K562 (cell line): ENCODE measurements around the gene TMC2. TPM values are rescaled to one million over a fixed set of nuclear protein-coding genes. Genes with fewer than 3 reads are reported as not detected.

Experiments
- ATAC-seq: fragments of 200-7000 bp; cut with Tn5 transposase; 3 replicates; pipeline ENCODE4 v1.9.1; 2020; ENCODE audit warnings: moderate library complexity
- BruUV-seq: library from RNA; stranded (reverse); fragments of 400-500 nt; replicated peaks from 2 replicates; lab custom pipeline; 2021; lab: Mats Ljungman, UMichigan
- CTCF ChIA-PET: fragments of 300-600 bp; formaldehyde crosslinking; extraction: SDS; loops from one replicate; lab custom pipeline; 2021; ENCODE audit warnings: low intra/inter-chr PET ratio; lab: Yijun Ruan, JAX
- POLR2A ChIA-PET: fragments of 300-600, 350-650 bp; sonication (Branson Sonifier 250); formaldehyde crosslinking; extraction: SDS; loops from one replicate; lab custom pipeline; 2021; ENCODE audit warnings: antibody characterized with exemption, inconsistent platforms; lab: Yijun Ruan, JAX
- DNase-seq, 4 experiments: peaks; one replicate each; pipeline versions ENCODE4 v3.0.0 to v3.0.0-alpha.2; 2011 to 2018; ENCODE audit warnings: low spot score in 3 of 4, mixed read lengths in 3 of 4; ENCODE audit errors: extremely low read depth in 1 of 4
- FAIRE-seq: peaks from 2 replicates; lab custom pipeline; 2011; peaks lifted over from hg19 to GRCh38; lab: Jason Lieb, UNC
- H2AFZ ChIP-seq: 2 replicates; pipeline ENCODE4 v1.6.0; 2011; ENCODE audit warnings: low read depth, low read length, control low read depth, inconsistent platforms
- H3K27ac ChIP-seq: fragments of 200-600 bp; 3 replicates; pipeline ENCODE4 v1.8.0; 2011; ENCODE audit warnings: low read depth, mild to moderate bottlenecking, control low read depth, inconsistent platforms, low read length, moderate library complexity, mixed read lengths; ENCODE audit errors: extremely low read depth
- H3K27me3 ChIP-seq, 2 experiments: fragments of 300-600 bp in 1 of 2; 2 replicates in 1 of 2; 3 replicates in 1 of 2; pipeline versions ENCODE4 v1.6.0 to v1.8.0; 2011; ENCODE audit warnings: inconsistent platforms in 2 of 2, low read length in 2 of 2, mild to moderate bottlenecking in 1 of 2, mixed read lengths in 1 of 2, moderate library complexity in 1 of 2; ENCODE audit not compliant: control insufficient read depth in 2 of 2, insufficient read depth in 2 of 2
- H3K36me3 ChIP-seq: fragments of 300-600 bp; 3 replicates; pipeline ENCODE4 v1.8.0; 2011; ENCODE audit warnings: mild to moderate bottlenecking, low read length, inconsistent platforms; ENCODE audit not compliant: control insufficient read depth, insufficient read depth
- H3K4me1 ChIP-seq, 2 experiments: fragments of 200-600 bp in 1 of 2; replicated peaks in 1 of 2; 2 replicates in 1 of 2; 3 replicates in 1 of 2; pipeline versions ENCODE4 v1.5.1 to v1.8.0; 2011; ENCODE audit warnings: inconsistent platforms in 2 of 2, low read length in 2 of 2, mild to moderate bottlenecking in 1 of 2, mixed read lengths in 1 of 2, moderate library complexity in 1 of 2; ENCODE audit not compliant: control insufficient read depth in 2 of 2, insufficient read depth in 2 of 2
- H3K4me2 ChIP-seq: 2 replicates; pipeline ENCODE4 v1.6.1; 2011; ENCODE audit warnings: low read length, control low read depth, inconsistent platforms, mixed read lengths; ENCODE audit not compliant: insufficient read depth
- H3K4me3 ChIP-seq: fragments of 200-600 bp; sonication (generic), shearing (Covaris generic); 2 replicates; pipeline ENCODE4 v1.5.1; 2016; ENCODE audit warnings: control low read depth, inconsistent platforms
- H3K79me2 ChIP-seq: fragments of 200-600 bp; 3 replicates; pipeline ENCODE4 v1.8.0; 2011; ENCODE audit warnings: low read length, inconsistent platforms; ENCODE audit not compliant: control insufficient read depth, insufficient read depth
- H3K9ac ChIP-seq, 2 experiments: 2 replicates each; pipeline versions ENCODE4 v1.6.0 to v1.6.1; 2011; ENCODE audit warnings: low read depth in 2 of 2, low read length in 2 of 2, control low read depth in 1 of 2, inconsistent platforms in 1 of 2, mild to moderate bottlenecking in 1 of 2, mixed read lengths in 1 of 2; ENCODE audit not compliant: insufficient read depth in 1 of 2
- H3K9me1 ChIP-seq: one replicate; pipeline ENCODE4 v1.6.0; 2011; ENCODE audit warnings: inconsistent platforms, mild to moderate bottlenecking, low read length, moderate library complexity; ENCODE audit not compliant: control insufficient read depth, insufficient read depth
- H3K9me3 ChIP-seq: replicated peaks from 2 replicates; pipeline ENCODE4 v1.5.1; 2011; ENCODE audit warnings: low read depth, low read length, inconsistent platforms; ENCODE audit not compliant: control insufficient read depth, insufficient read depth
- H4K20me1 ChIP-seq: replicated peaks from 2 replicates; pipeline ENCODE4 v1.6.1; 2011; ENCODE audit warnings: low read length, inconsistent platforms, mixed read lengths; ENCODE audit not compliant: control insufficient read depth, insufficient read depth
- BCL6 ChIP-seq: fragments of 250-450 bp; sonication (Bioruptor Pico); IDR thresholded peaks from 2 replicates; pipeline ENCODE4 v1.4.0; 2020
- MXI1 ChIP-seq: IDR thresholded peaks from 2 replicates; pipeline ENCODE4 v1.6.1; 2011; ENCODE audit warnings: low read depth, mild to moderate bottlenecking, improper control_type of control experiment, low read length
- PTTG1 ChIP-seq: fragments of 450-650 bp; IDR thresholded peaks from 2 replicates; pipeline ENCODE4 v1.6.1; 2016; ENCODE audit warnings: low read depth, mild to moderate bottlenecking, missing genetic modification characterization, missing compliant biosample characterization
- SIN3B ChIP-seq: fragments of 450-650 bp; IDR thresholded peaks from 2 replicates; pipeline ENCODE4 v1.6.1; 2017; ENCODE audit warnings: low read depth, mild to moderate bottlenecking, moderate library complexity
- SIX5 ChIP-seq, 2 experiments: IDR thresholded peaks; 2 replicates each; pipeline ENCODE4 v1.6.1; 2011; ENCODE audit warnings: low read length in 2 of 2, borderline replicate concordance in 1 of 2, low read depth in 1 of 2, mild to moderate bottlenecking in 1 of 2, moderate library complexity in 1 of 2; ENCODE audit not compliant: insufficient read depth in 1 of 2
- STAT5B ChIP-seq: fragments of 250-450 bp; sonication (Bioruptor Pico); IDR thresholded peaks from 2 replicates; pipeline ENCODE4 v1.8.0; 2021; ENCODE audit warnings: mild to moderate bottlenecking, inconsistent platforms
- ZNF124 ChIP-seq: sonication (generic); formaldehyde crosslinking; IDR thresholded peaks from 2 replicates; pipeline ENCODE4 v1.8.1; 2022; ENCODE audit warnings: missing genetic modification reagents
- ZNF311 ChIP-seq: fragments of 250-450 bp; sonication (Bioruptor Pico); IDR thresholded peaks from 2 replicates; pipeline ENCODE4 v1.4.0; 2020; ENCODE audit warnings: mild to moderate bottlenecking, moderate library complexity
- ZNF668 ChIP-seq: fragments of 250-450 bp; sonication (Bioruptor Pico); IDR thresholded peaks from 2 replicates; pipeline ENCODE4 v1.8.0; 2022; ENCODE audit warnings: mild to moderate bottlenecking, inconsistent platforms
- WGBS: fragments of 100-300 bp; shearing (Covaris generic); methylation state at CpG from one replicate; pipeline ENCODE4 v1.1.6; 2016; ENCODE audit warnings: low coverage, mixed read lengths; ENCODE audit not compliant: insufficient coverage; ENCODE audit errors: missing lambda C conversion rate; 5-methylcytosine and 5-hydroxymethylcytosine counted together
- in situ Hi-C: fragments of 300-500 bp; cut with MboI; formaldehyde crosslinking; loops from 4 replicates; pipeline ENCODE4 v1.15.0; 2018; ENCODE audit warnings: inconsistent platforms, mixed read lengths
- intact Hi-C: fragments of 100-400 bp; cut with micrococcal nuclease; formaldehyde crosslinking; loops from 2 replicates; pipeline ENCODE4 v1.14.2; 2022
- polyA plus RNA-seq, 8 experiments: library from polyadenylated mRNA; depleted of rRNA in 4 of 8; stranded (reverse) in 5 of 8; unstranded in 3 of 8; fragments of >200 nt; fragmentation: Nextera tagmentation in 2 of 8; fragmentation: Illumina TruSeq in 1 of 8; extraction: Ambion mirVana in 2 of 8; extraction: Trizol in 1 of 8; gene quantifications; 2 replicates each; pipeline versions ENCODE4 v1.2.1 to v1.2.3, GENCODE V29; 2011 to 2014; ENCODE audit warnings: inconsistent platforms in 1 of 8, missing spikeins in 1 of 8
- total RNA-seq, 7 experiments: library from RNA; depleted of rRNA in 6 of 7; stranded (reverse); fragments of >200 nt in 6 of 7; fragmentation: Illumina TruSeq in 2 of 7; extraction: Trizol in 2 of 7; gene quantifications; 2 replicates each; pipeline versions ENCODE4 v1.2.1 to v1.2.3, GENCODE V29; 2011 to 2021; ENCODE audit warnings: low replicate concordance in 1 of 7
- TF ChIP-seq, protein P1 (sequence below): fragments of 450-650 bp; formaldehyde crosslinking; conservative IDR thresholded peaks from 2 replicates; pipeline ENCODE4 v1.4.0; 2022; ENCODE audit warnings: mild to moderate bottlenecking, missing genetic modification characterization
- TF ChIP-seq, protein P2 (sequence below): fragments of 200-600 bp; sonication (generic); IDR thresholded peaks from one replicate; pipeline ENCODE4 v1.6.1; 2012; ENCODE audit warnings: mild to moderate bottlenecking, low read depth, low read length, inconsistent platforms

The TMC2 gene
- total and polyA plus RNA-seq, 9 of the 15 experiments (the other 6 are each of a cell fraction or from before 2014, with no cell fraction given) = not detected

DNA sequence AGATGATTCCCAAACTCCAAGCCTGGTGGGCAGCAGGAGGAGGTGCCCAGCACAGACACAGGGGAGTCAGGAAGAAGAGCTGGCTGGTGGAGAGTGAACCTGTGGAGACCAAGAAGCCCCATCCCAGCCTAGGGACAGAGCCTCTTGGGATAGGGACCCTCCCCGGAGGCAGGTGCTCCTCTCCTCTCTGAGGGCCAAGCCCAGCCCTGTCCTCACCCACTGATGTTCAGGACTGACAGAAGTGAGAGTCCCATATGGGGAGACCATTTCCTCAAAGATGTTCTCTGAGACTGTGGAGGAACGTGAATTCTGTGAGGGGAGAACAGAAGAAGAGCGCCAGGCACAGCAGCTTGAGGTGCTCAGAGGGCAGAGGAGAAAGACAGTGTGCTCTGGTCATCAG lies 153.8 kb downstream of the TMC2 start:
- FAIRE-seq = no peak
- WGBS = 0% methylated on average over 2 of the region's 3 CpGs
- TF ChIP-seq, protein P1, sequence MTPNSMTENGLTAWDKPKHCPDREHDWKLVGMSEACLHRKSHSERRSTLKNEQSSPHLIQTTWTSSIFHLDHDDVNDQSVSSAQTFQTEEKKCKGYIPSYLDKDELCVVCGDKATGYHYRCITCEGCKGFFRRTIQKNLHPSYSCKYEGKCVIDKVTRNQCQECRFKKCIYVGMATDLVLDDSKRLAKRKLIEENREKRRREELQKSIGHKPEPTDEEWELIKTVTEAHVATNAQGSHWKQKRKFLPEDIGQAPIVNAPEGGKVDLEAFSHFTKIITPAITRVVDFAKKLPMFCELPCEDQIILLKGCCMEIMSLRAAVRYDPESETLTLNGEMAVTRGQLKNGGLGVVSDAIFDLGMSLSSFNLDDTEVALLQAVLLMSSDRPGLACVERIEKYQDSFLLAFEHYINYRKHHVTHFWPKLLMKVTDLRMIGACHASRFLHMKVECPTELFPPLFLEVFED = no peak
- no peak for TF ChIP-seq SIX5 (IDR thresholded peaks at IDR 0.05; ENCODE audit: borderline replicate concordance in 1 of 2, insufficient read depth in 1 of 2, low read depth in 1 of 2, low read length in 2 of 2)
- TF ChIP-seq PTTG1 (tag) = no peak
- no peak for TF ChIP-seq BCL6 (CRISPR knock-in tag)
- no peak for TF ChIP-seq STAT5B
- no peak for TF ChIP-seq ZNF668 (CRISPR knock-in tag)
- no peak for TF ChIP-seq SIN3B
- TF ChIP-seq ZNF124 = no peak
- no peak for TF ChIP-seq MXI1
- no peak for TF ChIP-seq ZNF311 (CRISPR knock-in tag)
- TF ChIP-seq, protein P2, sequence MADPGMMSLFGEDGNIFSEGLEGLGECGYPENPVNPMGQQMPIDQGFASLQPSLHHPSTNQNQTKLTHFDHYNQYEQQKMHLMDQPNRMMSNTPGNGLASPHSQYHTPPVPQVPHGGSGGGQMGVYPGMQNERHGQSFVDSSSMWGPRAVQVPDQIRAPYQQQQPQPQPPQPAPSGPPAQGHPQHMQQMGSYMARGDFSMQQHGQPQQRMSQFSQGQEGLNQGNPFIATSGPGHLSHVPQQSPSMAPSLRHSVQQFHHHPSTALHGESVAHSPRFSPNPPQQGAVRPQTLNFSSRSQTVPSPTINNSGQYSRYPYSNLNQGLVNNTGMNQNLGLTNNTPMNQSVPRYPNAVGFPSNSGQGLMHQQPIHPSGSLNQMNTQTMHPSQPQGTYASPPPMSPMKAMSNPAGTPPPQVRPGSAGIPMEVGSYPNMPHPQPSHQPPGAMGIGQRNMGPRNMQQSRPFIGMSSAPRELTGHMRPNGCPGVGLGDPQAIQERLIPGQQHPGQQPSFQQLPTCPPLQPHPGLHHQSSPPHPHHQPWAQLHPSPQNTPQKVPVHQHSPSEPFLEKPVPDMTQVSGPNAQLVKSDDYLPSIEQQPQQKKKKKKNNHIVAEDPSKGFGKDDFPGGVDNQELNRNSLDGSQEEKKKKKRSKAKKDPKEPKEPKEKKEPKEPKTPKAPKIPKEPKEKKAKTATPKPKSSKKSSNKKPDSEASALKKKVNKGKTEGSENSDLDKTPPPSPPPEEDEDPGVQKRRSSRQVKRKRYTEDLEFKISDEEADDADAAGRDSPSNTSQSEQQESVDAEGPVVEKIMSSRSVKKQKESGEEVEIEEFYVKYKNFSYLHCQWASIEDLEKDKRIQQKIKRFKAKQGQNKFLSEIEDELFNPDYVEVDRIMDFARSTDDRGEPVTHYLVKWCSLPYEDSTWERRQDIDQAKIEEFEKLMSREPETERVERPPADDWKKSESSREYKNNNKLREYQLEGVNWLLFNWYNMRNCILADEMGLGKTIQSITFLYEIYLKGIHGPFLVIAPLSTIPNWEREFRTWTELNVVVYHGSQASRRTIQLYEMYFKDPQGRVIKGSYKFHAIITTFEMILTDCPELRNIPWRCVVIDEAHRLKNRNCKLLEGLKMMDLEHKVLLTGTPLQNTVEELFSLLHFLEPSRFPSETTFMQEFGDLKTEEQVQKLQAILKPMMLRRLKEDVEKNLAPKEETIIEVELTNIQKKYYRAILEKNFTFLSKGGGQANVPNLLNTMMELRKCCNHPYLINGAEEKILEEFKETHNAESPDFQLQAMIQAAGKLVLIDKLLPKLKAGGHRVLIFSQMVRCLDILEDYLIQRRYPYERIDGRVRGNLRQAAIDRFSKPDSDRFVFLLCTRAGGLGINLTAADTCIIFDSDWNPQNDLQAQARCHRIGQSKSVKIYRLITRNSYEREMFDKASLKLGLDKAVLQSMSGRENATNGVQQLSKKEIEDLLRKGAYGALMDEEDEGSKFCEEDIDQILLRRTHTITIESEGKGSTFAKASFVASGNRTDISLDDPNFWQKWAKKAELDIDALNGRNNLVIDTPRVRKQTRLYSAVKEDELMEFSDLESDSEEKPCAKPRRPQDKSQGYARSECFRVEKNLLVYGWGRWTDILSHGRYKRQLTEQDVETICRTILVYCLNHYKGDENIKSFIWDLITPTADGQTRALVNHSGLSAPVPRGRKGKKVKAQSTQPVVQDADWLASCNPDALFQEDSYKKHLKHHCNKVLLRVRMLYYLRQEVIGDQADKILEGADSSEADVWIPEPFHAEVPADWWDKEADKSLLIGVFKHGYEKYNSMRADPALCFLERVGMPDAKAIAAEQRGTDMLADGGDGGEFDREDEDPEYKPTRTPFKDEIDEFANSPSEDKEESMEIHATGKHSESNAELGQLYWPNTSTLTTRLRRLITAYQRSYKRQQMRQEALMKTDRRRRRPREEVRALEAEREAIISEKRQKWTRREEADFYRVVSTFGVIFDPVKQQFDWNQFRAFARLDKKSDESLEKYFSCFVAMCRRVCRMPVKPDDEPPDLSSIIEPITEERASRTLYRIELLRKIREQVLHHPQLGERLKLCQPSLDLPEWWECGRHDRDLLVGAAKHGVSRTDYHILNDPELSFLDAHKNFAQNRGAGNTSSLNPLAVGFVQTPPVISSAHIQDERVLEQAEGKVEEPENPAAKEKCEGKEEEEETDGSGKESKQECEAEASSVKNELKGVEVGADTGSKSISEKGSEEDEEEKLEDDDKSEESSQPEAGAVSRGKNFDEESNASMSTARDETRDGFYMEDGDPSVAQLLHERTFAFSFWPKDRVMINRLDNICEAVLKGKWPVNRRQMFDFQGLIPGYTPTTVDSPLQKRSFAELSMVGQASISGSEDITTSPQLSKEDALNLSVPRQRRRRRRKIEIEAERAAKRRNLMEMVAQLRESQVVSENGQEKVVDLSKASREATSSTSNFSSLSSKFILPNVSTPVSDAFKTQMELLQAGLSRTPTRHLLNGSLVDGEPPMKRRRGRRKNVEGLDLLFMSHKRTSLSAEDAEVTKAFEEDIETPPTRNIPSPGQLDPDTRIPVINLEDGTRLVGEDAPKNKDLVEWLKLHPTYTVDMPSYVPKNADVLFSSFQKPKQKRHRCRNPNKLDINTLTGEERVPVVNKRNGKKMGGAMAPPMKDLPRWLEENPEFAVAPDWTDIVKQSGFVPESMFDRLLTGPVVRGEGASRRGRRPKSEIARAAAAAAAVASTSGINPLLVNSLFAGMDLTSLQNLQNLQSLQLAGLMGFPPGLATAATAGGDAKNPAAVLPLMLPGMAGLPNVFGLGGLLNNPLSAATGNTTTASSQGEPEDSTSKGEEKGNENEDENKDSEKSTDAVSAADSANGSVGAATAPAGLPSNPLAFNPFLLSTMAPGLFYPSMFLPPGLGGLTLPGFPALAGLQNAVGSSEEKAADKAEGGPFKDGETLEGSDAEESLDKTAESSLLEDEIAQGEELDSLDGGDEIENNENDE = no peak

More for the DNA sequence above, 153.8 kb downstream of the TMC2 start:
- DNase-seq (no peak), ATAC-seq (no peak)
- H2AFZ ChIP-seq = no peak overlapping the region
- no peaks in the 10 kb centered on the region for H3K9me1 ChIP-seq
- no peak overlapping the region for H3K27ac ChIP-seq
- no peaks in the 10 kb centered on the region for H3K79me2 ChIP-seq
- H3K27me3 ChIP-seq = peaks cover 8 to 46% of the 10 kb centered on the region in 2 experiments; a peak in 4 of 5 replicates
- ChIA-PET POLR2A (interaction anchor here (0.5 to 0.8 kb wide), 2 partner anchors 9 to 118 kb away, joined by 3 to 4 read pairs; no protein-coding TSS in a partner anchor), CTCF (no interaction called here)
- intact Hi-C loops = no loop called here
- H3K9ac ChIP-seq = no peak overlapping the region
- H3K4me1 ChIP-seq = peaks cover 0 to 19% of the 10 kb centered on the region in 2 experiments; a peak in 3 of 5 replicates
- no peak overlapping the region for H3K4me3 ChIP-seq
- in situ Hi-C loops = no loop called here
- H3K9me3 ChIP-seq = no peaks in the 10 kb centered on the region
- H4K20me1 ChIP-seq = no peaks in the 10 kb centered on the region
- H3K4me2 ChIP-seq = no peak overlapping the region
- BruUV-seq = no TSS peak
- H3K36me3 ChIP-seq = no peaks in the 10 kb centered on the region
